Keratinocyte (primary cell): ENCODE measurements around the gene TMEM163.

ENCODE experiments used
- EZH2 ChIP-seq: IDR thresholded peaks from one replicate; pipeline ENCODE4 v1.6.1; 2012; ENCODE audit warnings: inconsistent platforms, mild to moderate bottlenecking, low read length, moderate library complexity
- TF ChIP-seq, protein P1 (sequence below), 3 experiments: IDR thresholded peaks in 1 of 3; conservative IDR thresholded peaks in 1 of 3; optimal IDR thresholded peaks in 1 of 3; 2 replicates in 2 of 3; 3 replicates in 1 of 3; pipeline versions ENCODE3 to v1.5.1; 2011; ENCODE audit warnings: low read length in 3 of 3, mild to moderate bottlenecking in 3 of 3, moderate library complexity in 2 of 3, control low read depth in 1 of 3, inconsistent platforms in 1 of 3; ENCODE audit not compliant: insufficient read depth in 2 of 3; ENCODE audit errors: extremely low read depth in 1 of 3

DNA sequence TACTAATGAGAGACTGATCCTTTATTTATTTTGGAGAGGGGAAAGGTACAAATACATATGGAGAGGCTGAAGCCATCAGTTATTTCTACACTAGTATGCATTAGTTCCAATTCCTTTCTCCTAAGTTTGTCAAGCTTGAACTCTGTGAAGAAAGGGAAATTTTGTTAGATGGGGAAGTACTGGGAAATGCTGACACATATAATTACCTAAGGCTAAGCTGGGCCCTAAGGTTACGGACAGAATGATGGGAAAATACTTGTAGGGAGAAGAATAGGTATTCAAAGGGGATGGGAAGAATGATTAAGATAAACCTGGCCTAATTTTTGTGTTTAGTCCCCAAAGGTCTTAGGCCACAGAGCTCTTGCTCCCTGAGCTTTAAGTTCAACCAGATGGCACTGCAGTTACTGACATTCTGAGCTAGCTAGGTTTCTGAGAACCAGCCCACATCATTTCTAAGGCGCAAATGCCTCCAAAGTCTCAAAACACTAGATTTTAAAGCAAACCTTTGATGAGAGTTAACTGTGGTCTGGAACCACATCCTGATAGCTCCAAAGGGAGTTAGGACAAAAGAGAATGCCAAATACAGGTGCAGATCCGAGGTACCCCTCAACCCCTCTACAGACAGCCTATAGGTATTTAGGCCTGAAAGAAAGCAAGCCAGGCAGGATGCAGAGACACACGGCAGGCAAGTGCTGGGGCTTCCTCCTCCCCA lies 2.7 kb downstream of the TMEM163 start:
- TF ChIP-seq, protein P1, sequence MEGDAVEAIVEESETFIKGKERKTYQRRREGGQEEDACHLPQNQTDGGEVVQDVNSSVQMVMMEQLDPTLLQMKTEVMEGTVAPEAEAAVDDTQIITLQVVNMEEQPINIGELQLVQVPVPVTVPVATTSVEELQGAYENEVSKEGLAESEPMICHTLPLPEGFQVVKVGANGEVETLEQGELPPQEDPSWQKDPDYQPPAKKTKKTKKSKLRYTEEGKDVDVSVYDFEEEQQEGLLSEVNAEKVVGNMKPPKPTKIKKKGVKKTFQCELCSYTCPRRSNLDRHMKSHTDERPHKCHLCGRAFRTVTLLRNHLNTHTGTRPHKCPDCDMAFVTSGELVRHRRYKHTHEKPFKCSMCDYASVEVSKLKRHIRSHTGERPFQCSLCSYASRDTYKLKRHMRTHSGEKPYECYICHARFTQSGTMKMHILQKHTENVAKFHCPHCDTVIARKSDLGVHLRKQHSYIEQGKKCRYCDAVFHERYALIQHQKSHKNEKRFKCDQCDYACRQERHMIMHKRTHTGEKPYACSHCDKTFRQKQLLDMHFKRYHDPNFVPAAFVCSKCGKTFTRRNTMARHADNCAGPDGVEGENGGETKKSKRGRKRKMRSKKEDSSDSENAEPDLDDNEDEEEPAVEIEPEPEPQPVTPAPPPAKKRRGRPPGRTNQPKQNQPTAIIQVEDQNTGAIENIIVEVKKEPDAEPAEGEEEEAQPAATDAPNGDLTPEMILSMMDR (optimal IDR thresholded peaks at IDR 0.05 in 1 of 3, IDR thresholded peaks at IDR 0.05 in 1 of 3, conservative IDR thresholded peaks at IDR 0.05 in 1 of 3; ENCODE audit: extremely low read depth in 1 of 3, insufficient read depth in 2 of 3, low read length in 3 of 3), result no peak
- no peak for TF ChIP-seq EZH2
